Choroid plexus epithelial cell (primary cell): Measurements from ENCODE around the gene FLT1.

Experiments
- DNase-seq: peaks from one replicate; pipeline ENCODE4 v3.0.0-alpha.2; 2010; ENCODE audit warnings: low read depth
- H3K4me3 ChIP-seq: 2 replicates; pipeline ENCODE4 v1.5.1; 2011; ENCODE audit warnings: low read depth, mild to moderate bottlenecking, control low read depth, low read length, moderate library complexity
- TF ChIP-seq, protein P1 (sequence below): conservative IDR thresholded peaks from 2 replicates; pipeline ENCODE4 v1.5.1; 2011; ENCODE audit warnings: low read depth, mild to moderate bottlenecking, control low read depth, inconsistent platforms, low read length, moderate library complexity

Gene FLT1

DNA sequence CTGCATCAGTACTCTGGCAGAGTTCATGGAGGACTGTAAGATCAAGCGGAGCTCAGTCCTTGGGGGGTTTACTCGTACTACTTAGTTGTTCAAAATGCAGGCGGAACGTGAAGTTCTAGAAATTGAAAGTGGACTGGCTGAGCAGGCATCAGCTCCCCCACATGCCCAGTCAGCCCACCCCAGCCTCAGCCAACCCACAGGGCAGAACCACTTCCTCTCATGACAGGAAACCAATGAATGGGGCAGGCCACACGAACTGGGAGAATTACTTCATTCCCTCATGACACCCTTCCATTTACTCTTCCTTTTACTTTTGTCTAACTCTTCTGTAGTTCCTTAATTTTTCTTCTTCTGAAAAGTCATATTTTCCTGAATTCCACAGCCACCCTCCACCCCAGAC is 71.9 kb downstream of the FLT1 start:
- no peak for DNase-seq
- TF ChIP-seq, protein P1, sequence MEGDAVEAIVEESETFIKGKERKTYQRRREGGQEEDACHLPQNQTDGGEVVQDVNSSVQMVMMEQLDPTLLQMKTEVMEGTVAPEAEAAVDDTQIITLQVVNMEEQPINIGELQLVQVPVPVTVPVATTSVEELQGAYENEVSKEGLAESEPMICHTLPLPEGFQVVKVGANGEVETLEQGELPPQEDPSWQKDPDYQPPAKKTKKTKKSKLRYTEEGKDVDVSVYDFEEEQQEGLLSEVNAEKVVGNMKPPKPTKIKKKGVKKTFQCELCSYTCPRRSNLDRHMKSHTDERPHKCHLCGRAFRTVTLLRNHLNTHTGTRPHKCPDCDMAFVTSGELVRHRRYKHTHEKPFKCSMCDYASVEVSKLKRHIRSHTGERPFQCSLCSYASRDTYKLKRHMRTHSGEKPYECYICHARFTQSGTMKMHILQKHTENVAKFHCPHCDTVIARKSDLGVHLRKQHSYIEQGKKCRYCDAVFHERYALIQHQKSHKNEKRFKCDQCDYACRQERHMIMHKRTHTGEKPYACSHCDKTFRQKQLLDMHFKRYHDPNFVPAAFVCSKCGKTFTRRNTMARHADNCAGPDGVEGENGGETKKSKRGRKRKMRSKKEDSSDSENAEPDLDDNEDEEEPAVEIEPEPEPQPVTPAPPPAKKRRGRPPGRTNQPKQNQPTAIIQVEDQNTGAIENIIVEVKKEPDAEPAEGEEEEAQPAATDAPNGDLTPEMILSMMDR = no peak
- no peak overlapping the region for H3K4me3 ChIP-seq

DNA sequence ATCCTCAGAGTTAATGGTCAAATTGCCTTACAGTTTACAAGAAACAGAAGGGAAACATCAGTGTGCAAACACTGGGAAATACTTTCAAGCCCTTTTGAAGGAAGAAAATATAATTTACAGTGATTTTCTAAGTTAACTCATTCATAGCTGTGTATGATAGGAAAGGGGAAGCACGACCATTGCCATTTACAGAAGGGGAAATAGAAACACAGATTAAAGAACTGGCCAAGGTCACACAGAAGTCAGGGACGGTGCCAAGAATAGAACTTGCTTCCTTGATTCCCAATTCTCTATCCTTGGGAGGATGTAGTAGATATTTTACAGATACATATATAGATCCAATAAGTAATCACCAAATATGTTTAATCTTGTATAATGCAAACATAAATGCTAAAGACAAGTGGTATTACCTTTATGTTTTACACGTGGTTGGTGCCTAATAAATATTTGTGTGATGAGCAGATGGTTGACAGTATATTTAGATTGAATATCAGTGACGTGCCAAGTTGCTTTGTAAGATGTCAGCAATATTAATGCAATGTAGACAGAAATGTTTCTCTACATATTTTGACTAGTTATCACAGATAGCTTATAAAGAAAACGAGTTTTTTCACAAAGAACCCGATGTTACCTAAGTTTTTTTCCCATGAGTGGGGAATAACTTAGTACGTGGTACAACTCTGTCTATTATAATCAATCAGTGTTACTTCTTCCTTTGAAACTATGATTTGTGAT is 73.1 kb downstream of the FLT1 start:
- TF ChIP-seq, protein P1 = no peak
- H3K4me3 ChIP-seq = no peak overlapping the region
- DNase-seq = no peak

DNA sequence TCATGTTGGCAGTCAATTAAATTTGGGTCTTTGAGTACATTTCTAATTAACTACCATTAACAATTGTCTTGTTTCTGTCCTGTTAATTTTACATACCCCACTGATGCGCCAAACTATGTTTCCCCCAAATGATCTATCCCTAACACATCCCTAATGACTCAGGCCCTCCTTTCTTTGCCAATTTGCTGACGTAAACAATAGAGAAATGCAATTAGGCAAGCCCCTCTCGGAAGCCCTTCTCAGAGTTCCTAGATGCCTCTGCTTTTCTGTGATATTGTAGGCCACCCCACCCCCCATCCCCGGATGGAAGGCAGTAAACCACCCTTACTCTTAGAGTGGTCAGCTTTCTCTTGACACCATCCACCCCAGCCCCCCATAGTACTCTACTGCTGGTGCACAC is 74.2 kb downstream of the FLT1 start:
- no peak overlapping the region for H3K4me3 ChIP-seq
- no peak for DNase-seq
- TF ChIP-seq, protein P1 = no peak

DNA sequence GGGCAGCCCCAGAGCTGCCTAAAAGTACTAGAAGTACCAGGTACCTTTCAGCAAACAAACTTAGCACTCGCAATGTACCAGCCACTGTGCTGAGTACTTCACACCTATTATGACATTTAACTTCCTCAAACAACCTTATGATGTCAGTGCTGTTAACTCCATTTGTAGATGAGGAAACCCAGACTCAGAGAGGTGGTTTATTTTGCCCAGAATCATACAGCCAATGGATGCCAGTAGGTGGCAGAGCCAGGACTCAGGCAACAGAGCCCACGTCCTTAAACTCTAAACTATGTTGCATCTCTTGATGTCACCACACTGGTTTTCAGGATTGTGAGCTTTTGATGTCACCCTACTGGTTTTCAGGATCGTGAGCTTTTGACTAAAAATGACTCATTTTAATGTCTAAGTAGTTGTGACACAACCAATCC is 78.9 kb downstream of the FLT1 start:
- H3K4me3 ChIP-seq = no peak overlapping the region
- DNase-seq = no peak
- TF ChIP-seq, protein P1 = no peak

DNA sequence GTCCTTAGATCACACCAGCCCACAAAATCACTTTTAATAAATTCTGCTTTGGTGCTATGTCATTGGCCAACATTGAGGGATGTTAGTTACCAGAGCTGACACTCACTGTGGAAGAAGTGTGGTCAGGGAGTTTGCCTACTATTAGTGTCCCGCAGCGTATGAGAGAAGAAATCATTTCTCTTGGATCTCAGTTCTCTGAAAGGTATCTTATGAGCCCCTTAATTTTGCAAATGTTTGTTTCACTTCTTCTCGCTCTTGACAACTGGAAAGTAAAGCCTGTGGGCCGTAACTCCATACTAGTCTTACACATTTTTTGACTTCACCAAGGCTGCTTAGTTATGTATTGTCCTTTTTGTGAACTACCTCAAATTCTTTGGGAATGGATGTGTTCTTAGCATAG is 80.9 kb downstream of the FLT1 start:
- DNase-seq = no peak
- no peak overlapping the region for H3K4me3 ChIP-seq
- TF ChIP-seq, protein P1 = no peak

DNA sequence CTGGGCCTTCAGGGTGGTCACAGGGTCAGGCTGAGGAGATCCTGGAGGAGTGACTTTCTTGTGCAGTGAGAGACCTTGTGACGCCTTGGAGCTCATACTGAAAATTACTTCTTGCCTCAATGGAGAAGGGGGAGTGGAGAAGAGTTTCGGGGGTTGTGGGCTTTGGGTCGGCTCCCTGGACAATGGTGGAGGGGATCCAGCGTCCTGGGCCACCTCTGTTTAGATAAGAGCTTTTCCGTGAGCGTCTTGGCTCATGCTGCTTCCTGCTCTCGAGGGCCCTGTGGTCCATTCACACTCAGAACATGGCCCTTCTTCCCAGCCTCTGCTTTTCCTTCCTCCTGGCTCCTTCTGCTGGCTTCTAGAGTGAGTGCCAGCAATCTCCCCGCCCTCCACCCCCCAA is 81.9 kb downstream of the FLT1 start:
- TF ChIP-seq, protein P1 = no peak
- no peak for DNase-seq

DNA sequence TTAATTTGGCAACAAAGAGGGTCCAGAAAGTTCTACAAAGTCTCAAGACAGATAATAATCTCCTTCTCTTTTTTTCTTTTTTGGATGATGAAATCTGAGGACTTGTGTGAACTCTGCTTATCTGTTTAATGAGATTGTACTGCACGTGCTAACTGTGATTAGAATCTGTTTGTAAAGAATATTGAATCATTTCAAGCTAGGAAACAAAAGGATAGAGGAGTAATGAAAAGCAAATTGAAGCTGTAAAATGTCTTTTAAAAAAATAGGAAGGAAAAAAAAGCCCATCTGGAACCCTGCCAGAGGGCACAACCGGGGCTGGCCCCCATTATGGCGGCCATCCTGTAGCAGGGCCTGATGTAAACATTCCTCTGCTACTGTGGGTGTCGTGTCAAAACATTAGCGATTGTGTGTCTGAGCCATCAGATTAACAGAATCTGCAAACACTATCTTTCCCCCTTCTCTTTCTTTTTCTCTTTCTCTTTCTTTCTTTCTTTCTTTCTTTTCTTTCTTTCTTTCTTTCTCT is 83.0 kb downstream of the FLT1 start:
- DNase-seq = peak; percentile 34
- H3K4me3 ChIP-seq = no peak overlapping the region
- TF ChIP-seq, protein P1 = no peak

More for the DNA sequence above, 81.9 kb downstream of the FLT1 start:
- H3K4me3 ChIP-seq = no peak overlapping the region
